Lower leg skin (tissue), 3 donors: ENCODE results near the gene KHDC1L.

Source experiments
- CTCF ChIP-seq, 3 donors: fragments of 450-650 bp; IDR thresholded peaks; one replicate each; pipeline ENCODE4 v1.5.1; 2016; ENCODE audit warnings: antibody characterized with exemption in 3 of 3, mild to moderate bottlenecking in 3 of 3, moderate library complexity in 2 of 3
- POLR2A ChIP-seq, 2 donors: fragments of 450-650 bp; IDR thresholded peaks; one replicate each; pipeline ENCODE4 v1.6.1; 2016 to 2017; ENCODE audit warnings: antibody characterized with exemption in 2 of 2, mild to moderate bottlenecking in 1 of 2, moderate library complexity in 1 of 2

- no peak for TF ChIP-seq CTCF (IDR thresholded peaks at IDR 0.05)
- TF ChIP-seq POLR2A (IDR thresholded peaks at IDR 0.05) = no peak
Observed at GRCh38 chr6:73200735-73201134, 24.6 kb downstream of the KHDC1L start.
